Suppressor macrophage treated with lipopolysaccharide for 1 hour (primary cell): ENCODE results near the gene OSBPL10.

Source experiments
- DNase-seq, 3 donors: peaks; one replicate each; pipeline ENCODE4 v3.0.0-alpha.2; 2020 to 2022

OSBPL10 gene

GRCh38 chr3:31729082-31729481 is 252.0 kb downstream of the OSBPL10 start:
- no peak for DNase-seq

- DNase-seq, result no peak
These were observed 252.7 kb downstream of the OSBPL10 start for GRCh38 chr3:31728403-31728802.

GRCh38 chr3:31725976-31726375 is 255.1 kb downstream of the OSBPL10 start:
- DNase-seq, result no peak

GRCh38 chr3:31725568-31725967 is 255.5 kb downstream of the OSBPL10 start:
- no peak for DNase-seq

- DNase-seq, result peak in 1 of 3 donors; percentile 10
These were observed 256.4 kb downstream of the OSBPL10 start for GRCh38 chr3:31724651-31725050.

- no peak for DNase-seq
These were observed 256.9 kb downstream of the OSBPL10 start for GRCh38 chr3:31724116-31724515.

- DNase-seq, result no peak
These were observed 257.4 kb downstream of the OSBPL10 start for GRCh38 chr3:31723701-31724100.

GRCh38 chr3:31721676-31722075 is 259.4 kb downstream of the OSBPL10 start:
- DNase-seq, result no peak

GRCh38 chr3:31714495-31715280 is 266.4 kb downstream of the OSBPL10 start:
- peak; percentile 40 to 45 (median 44) for DNase-seq

GRCh38 chr3:31713816-31714215 is 267.2 kb downstream of the OSBPL10 start:
- peak; percentile 61 to 78 (median 71) for DNase-seq

GRCh38 chr3:31710123-31710803 is 270.8 kb downstream of the OSBPL10 start:
- DNase-seq, result peak; percentile 29 to 36 (median 30)

GRCh38 chr3:31709526-31709925 is 271.5 kb downstream of the OSBPL10 start:
- DNase-seq, result no peak

GRCh38 chr3:31709005-31709404 is 272.1 kb downstream of the OSBPL10 start:
- no peak for DNase-seq

- DNase-seq, result no peak
These were observed 273.8 kb downstream of the OSBPL10 start for GRCh38 chr3:31707286-31707685.

GRCh38 chr3:31705736-31706135 is 275.3 kb downstream of the OSBPL10 start:
- no peak for DNase-seq

GRCh38 chr3:31704591-31705179 is 276.4 kb downstream of the OSBPL10 start:
- peak; percentile 79 to 92 (median 85) for DNase-seq

- DNase-seq, result no peak
These were observed 276.9 kb downstream of the OSBPL10 start for GRCh38 chr3:31704156-31704555.

GRCh38 chr3:31701286-31701685 is 279.8 kb downstream of the OSBPL10 start:
- DNase-seq, result no peak

- DNase-seq, result peak; percentile 31 to 35 (median 33)
These were observed 281.6 kb downstream of the OSBPL10 start for GRCh38 chr3:31699309-31699953.

- no peak for DNase-seq
These were observed 284.1 kb downstream of the OSBPL10 start for GRCh38 chr3:31696815-31697548.

- no peak for DNase-seq
These were observed 285.1 kb downstream of the OSBPL10 start for GRCh38 chr3:31696009-31696297.

GRCh38 chr3:31695280-31696008 is 285.6 kb downstream of the OSBPL10 start:
- peak; percentile 56 to 71 (median 59) for DNase-seq
